GM12875 (cell line): Measurements from ENCODE around the gene CYP3A5.
"Not testable (repeated sequence)": the region's sequence is repeated elsewhere in the genome, so short reads cannot be mapped to it uniquely, and the experiment has no call there.

Experiments
- H3K4me3 ChIP-seq: one replicate; pipeline ENCODE4 v1.5.1; 2011; ENCODE audit warnings: low read depth, low read length, control low read depth
- TF ChIP-seq, protein P1 (sequence below): IDR thresholded peaks from 2 replicates; pipeline ENCODE4 v1.5.1; 2011; ENCODE audit warnings: low read depth, mild to moderate bottlenecking, control low read depth, inconsistent platforms, low read length, moderate library complexity, borderline replicate concordance; ENCODE audit not compliant: insufficient read depth

The CYP3A5 gene

GRCh38 chr7:99679400-99680191 lies at the start of gene CYP3A5:
CYP3A5 (minus strand) TSS chr7:99679996; CDS start chr7:99679896, 100 bp downstream.
- no peak within 1 kb of the TSS for H3K4me3 ChIP-seq
- TF ChIP-seq, protein P1, sequence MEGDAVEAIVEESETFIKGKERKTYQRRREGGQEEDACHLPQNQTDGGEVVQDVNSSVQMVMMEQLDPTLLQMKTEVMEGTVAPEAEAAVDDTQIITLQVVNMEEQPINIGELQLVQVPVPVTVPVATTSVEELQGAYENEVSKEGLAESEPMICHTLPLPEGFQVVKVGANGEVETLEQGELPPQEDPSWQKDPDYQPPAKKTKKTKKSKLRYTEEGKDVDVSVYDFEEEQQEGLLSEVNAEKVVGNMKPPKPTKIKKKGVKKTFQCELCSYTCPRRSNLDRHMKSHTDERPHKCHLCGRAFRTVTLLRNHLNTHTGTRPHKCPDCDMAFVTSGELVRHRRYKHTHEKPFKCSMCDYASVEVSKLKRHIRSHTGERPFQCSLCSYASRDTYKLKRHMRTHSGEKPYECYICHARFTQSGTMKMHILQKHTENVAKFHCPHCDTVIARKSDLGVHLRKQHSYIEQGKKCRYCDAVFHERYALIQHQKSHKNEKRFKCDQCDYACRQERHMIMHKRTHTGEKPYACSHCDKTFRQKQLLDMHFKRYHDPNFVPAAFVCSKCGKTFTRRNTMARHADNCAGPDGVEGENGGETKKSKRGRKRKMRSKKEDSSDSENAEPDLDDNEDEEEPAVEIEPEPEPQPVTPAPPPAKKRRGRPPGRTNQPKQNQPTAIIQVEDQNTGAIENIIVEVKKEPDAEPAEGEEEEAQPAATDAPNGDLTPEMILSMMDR = no peak

- TF ChIP-seq, protein P1 = no peak
- H3K4me3 ChIP-seq = no peak overlapping the region
These were observed 48.8 kb upstream of the CYP3A5 start for GRCh38 chr7:99728615-99729014.

GRCh38 chr7:99723201-99723600 lies 43.4 kb upstream of the CYP3A5 start:
- H3K4me3 ChIP-seq = not testable (repeated sequence)

DNA sequence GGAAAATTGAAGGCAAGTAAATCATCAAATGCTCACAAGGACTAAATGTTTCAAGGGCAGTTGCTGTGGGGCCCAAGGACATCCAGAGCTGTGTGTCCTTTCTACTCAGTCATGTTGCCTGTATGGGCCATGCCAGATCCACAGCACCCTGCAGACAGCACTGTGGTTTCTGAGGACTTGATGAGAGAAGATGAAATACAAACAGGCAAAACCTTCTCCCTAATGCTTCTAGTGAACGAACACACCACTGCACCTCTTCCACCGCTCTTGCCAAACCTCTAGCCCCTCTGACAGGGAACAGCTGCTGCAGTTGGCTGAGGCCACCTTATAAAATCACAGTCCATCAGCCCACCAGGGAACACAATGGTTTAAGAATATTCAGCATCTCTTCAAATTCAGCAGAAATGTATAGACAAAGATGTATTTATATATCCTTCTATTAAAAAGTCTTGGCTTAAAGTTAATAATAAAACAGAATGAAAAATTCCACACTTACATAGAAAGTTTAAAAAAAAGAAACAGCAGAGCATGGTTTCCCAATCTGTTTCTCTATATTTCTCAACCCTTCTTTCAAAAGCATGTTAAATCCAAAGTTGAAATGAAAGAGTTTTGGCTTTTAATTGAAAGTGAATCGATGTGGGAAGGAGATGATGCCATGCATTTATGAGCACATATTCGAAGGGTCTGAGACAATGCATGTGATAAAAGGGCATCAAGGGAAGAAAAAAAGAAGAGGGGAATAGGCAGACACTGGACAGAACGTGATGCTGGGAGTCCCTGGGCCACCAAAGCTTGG lies 41.2 kb upstream of the CYP3A5 start:
- H3K4me3 ChIP-seq = no peak overlapping the region
- TF ChIP-seq, protein P1 = no peak

DNA sequence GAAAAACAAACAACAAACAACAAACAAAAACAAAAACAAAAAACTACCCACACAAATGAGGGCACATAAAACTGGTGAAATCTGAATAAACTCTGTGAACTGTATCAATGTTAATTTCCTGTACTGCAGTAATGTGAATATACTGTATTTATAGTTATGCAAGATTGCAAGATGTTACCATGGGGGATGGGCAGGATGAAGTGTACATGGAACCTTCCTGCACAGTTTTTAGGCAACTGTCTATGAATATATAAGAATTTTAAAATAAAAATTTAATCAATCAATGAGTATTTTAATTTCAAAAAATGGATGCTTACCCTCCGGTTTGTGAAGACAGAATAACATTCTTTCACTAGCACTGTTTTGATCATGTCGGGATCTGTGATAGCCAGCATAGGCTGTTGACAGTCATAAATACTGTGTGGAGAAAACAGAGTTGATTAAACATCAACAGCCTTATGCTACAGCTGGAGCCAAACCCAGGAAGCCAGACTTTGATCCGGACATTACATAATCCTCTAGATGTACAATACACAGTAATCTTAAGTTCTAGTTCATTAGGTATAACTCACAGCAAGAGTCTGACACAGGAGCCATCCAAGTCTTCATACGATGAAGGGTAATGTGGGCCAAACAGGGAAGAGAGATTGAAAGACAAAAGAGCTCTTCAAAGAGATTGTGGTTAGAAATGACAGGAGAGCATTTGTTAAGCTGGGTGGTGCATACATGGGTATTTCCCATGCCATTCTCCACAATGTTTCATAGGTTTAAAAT lies 40.4 kb upstream of the CYP3A5 start:
- TF ChIP-seq, protein P1 = no peak
- H3K4me3 ChIP-seq = no peak overlapping the region

DNA sequence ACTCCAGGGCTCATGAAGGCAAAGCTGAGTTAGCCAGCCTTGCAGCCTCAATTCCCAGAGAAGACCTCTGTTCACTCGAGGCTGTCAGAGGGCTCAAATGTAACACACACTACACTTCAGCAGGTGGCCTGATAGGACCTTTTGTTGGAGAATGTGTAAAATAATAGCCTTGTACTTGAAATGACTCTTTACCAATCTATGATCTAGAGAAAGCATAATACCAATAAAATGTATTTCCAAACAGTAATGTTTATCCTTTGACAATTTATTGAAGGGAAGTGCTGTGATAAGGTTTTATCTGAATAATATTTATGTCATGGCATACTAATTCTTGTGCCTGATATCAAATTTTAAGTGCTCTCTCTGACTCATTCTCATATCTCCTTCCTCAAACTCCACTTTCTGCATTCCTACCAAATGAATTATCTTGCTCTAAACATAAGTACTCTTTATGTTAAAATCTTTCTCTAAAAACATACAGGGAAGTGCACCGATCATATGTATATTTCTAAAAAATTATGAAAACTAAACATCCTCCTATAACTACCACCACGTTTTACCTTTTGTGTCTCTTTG lies 34.3 kb upstream of the CYP3A5 start:
- TF ChIP-seq, protein P1 = no peak
- no peak overlapping the region for H3K4me3 ChIP-seq

- TF ChIP-seq, protein P1 = no peak
- H3K4me3 ChIP-seq = no peak overlapping the region
These were observed 30.2 kb upstream of the CYP3A5 start for GRCh38 chr7:99709838-99710578.
